ENCODE results near the gene DYNLT3. TPM values are rescaled to one million over a fixed set of nuclear protein-coding genes. Genes with fewer than 3 reads are reported as not detected.

The DYNLT3 gene
- total RNA-seq, 1 donor from 2014 or later = 13.4 TPM

DNA sequence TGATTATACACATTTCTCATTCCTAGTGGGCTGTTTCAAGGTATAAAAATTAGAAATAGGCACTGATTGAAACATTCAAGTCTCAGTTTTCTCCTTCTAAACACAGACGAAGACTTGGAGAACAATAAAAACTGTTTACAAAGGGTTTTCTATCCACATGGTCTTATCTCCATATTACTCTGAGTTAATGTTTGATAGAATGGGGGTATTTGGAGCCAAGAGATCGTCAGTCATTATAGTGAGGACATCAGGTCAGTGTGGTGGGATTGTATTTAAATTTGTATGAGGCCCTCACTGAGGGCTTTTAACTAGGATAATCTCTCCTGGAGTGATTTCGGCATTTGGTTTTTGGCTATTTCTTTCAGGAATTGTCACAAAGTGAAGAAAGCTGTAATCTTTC lies 16.4 kb upstream of the DYNLT3 start:
- no peaks in the 10 kb centered on the region for H3K36me3 Mint-ChIP-seq (ENCODE audit: low read depth, unreplicated experiment)
- H3K4me3 Mint-ChIP-seq (ENCODE audit: unreplicated experiment) = no peak overlapping the region
- no peak overlapping the region for H3K27ac Mint-ChIP-seq (ENCODE audit: unreplicated experiment)

DNA sequence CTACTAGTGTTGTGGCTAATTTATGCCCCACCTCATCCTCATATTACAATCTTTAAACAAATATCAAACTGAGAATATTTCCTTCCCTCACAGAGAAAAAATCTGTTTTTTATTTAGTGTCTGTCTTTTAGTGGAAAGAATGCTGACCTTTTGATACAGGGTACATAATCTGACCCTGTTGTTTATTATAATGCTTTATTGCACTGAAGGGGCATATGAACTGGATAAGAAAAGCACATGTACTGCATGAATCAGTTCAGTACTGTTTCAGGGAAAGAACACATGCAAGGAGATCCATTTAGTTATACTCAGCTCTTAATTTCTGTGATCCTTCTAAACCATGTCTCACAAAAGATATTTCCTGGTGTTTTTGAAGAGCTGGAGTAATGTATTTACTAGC lies 15.5 kb upstream of the DYNLT3 start:
- H3K4me3 Mint-ChIP-seq (ENCODE audit: unreplicated experiment) = no peak overlapping the region
- H3K9me3 Mint-ChIP-seq (ENCODE audit: unreplicated experiment) = no peaks in the 10 kb centered on the region

More for the DNA sequence above, 16.4 kb upstream of the DYNLT3 start:
- Mint-ChIP-seq H3K4me1 (ENCODE audit: unreplicated experiment) (no peaks in the 10 kb centered on the region), H3K27me3 (ENCODE audit: unreplicated experiment) (peaks cover 2% of the 10 kb centered on the region), H3K9me3 (ENCODE audit: unreplicated experiment) (no peaks in the 10 kb centered on the region)
- TF ChIP-seq CTCF (IDR thresholded peaks at IDR 0.05; ENCODE audit: unreplicated experiment) = no peak
- no peak for DNase-seq (ENCODE audit: low spot score)

DNA sequence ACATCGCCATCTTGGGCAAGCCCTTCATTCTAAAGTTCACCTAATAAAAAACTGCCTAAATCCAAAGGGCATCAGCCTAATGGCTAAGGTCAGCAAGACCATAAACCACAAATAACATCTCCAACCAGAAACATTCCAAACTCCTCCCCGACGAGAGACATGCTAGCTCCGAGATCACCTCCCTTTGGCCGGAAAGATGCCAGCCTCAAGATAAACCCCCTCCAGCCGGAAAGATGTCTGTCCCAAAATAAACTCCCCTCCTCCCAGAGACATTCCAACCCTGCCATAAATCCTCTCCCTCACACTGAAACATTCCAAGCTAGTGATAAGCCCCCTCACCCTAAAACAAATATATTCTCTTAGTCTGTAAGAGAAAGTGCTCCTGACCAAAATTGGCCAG lies 13.3 kb upstream of the DYNLT3 start:
- H3K4me3 Mint-ChIP-seq (ENCODE audit: unreplicated experiment) = no peak overlapping the region
- no peaks in the 10 kb centered on the region for H3K9me3 Mint-ChIP-seq (ENCODE audit: unreplicated experiment)
- no peak overlapping the region for H3K27ac Mint-ChIP-seq (ENCODE audit: unreplicated experiment)
- DNase-seq (ENCODE audit: low spot score) = no peak
- no peaks in the 10 kb centered on the region for H3K27me3 Mint-ChIP-seq (ENCODE audit: unreplicated experiment)
- H3K36me3 Mint-ChIP-seq (ENCODE audit: low read depth, unreplicated experiment) = no peaks in the 10 kb centered on the region
- H3K4me1 Mint-ChIP-seq (ENCODE audit: unreplicated experiment) = no peaks in the 10 kb centered on the region
- no peak for TF ChIP-seq CTCF (IDR thresholded peaks at IDR 0.05; ENCODE audit: unreplicated experiment)

More for the DNA sequence above, 15.5 kb upstream of the DYNLT3 start:
- Mint-ChIP-seq H3K4me1 (ENCODE audit: unreplicated experiment) (no peaks in the 10 kb centered on the region), H3K27ac (ENCODE audit: unreplicated experiment) (no peak overlapping the region), H3K36me3 (ENCODE audit: low read depth, unreplicated experiment) (no peaks in the 10 kb centered on the region), H3K27me3 (ENCODE audit: unreplicated experiment) (no peaks in the 10 kb centered on the region)
- no peak for TF ChIP-seq CTCF (IDR thresholded peaks at IDR 0.05; ENCODE audit: unreplicated experiment)
- DNase-seq (ENCODE audit: low spot score) = no peak

GRCh38 chrX:37854748-37855147 lies 7.4 kb upstream of the DYNLT3 start:
- DNase-seq (ENCODE audit: low spot score) = no peak
- no peaks in the 10 kb centered on the region for H3K36me3 Mint-ChIP-seq (ENCODE audit: low read depth, unreplicated experiment)
- no peak overlapping the region for H3K27ac Mint-ChIP-seq (ENCODE audit: unreplicated experiment)
- H3K4me3 Mint-ChIP-seq (ENCODE audit: unreplicated experiment) = no peak overlapping the region
- no peak for TF ChIP-seq CTCF (IDR thresholded peaks at IDR 0.05; ENCODE audit: unreplicated experiment)
- H3K9me3 Mint-ChIP-seq (ENCODE audit: unreplicated experiment) = no peaks in the 10 kb centered on the region
- no peaks in the 10 kb centered on the region for H3K4me1 Mint-ChIP-seq (ENCODE audit: unreplicated experiment)
- H3K27me3 Mint-ChIP-seq (ENCODE audit: unreplicated experiment) = no peaks in the 10 kb centered on the region

GRCh38 chrX:37854148-37854547 lies 6.8 kb upstream of the DYNLT3 start:
- no peak for TF ChIP-seq CTCF (IDR thresholded peaks at IDR 0.05; ENCODE audit: unreplicated experiment)
- no peaks in the 10 kb centered on the region for H3K4me1 Mint-ChIP-seq (ENCODE audit: unreplicated experiment)
- H3K36me3 Mint-ChIP-seq (ENCODE audit: low read depth, unreplicated experiment) = no peaks in the 10 kb centered on the region
- no peak for DNase-seq (ENCODE audit: low spot score)
- H3K27me3 Mint-ChIP-seq (ENCODE audit: unreplicated experiment) = no peaks in the 10 kb centered on the region
- no peaks in the 10 kb centered on the region for H3K9me3 Mint-ChIP-seq (ENCODE audit: unreplicated experiment)
- no peak overlapping the region for H3K27ac Mint-ChIP-seq (ENCODE audit: unreplicated experiment)
- H3K4me3 Mint-ChIP-seq (ENCODE audit: unreplicated experiment) = no peak overlapping the region

Measured in endothelial cell (in vitro differentiated cells).